Breast epithelium (tissue), 3 donors: ENCODE results near the gene EIF3A.

Experiments
- POLR2A ChIP-seq: fragments of 450-650 bp; IDR thresholded peaks from one replicate; pipeline ENCODE4 v1.6.1; 2016; ENCODE audit warnings: antibody characterized with exemption, mild to moderate bottlenecking, moderate library complexity
- POLR2AphosphoS5 ChIP-seq, 3 donors: sonication (generic); formaldehyde crosslinking; IDR thresholded peaks; one replicate each; pipeline ENCODE4 v1.6.1; 2017; ENCODE audit warnings: antibody characterized with exemption in 3 of 3
- TF ChIP-seq, protein P1 (sequence below), 3 donors: fragments of 450-650 bp; IDR thresholded peaks; one replicate each; pipeline ENCODE4 v1.5.1; 2016 to 2017; ENCODE audit warnings: antibody characterized with exemption in 3 of 3, mild to moderate bottlenecking in 3 of 3, moderate library complexity in 3 of 3

DNA sequence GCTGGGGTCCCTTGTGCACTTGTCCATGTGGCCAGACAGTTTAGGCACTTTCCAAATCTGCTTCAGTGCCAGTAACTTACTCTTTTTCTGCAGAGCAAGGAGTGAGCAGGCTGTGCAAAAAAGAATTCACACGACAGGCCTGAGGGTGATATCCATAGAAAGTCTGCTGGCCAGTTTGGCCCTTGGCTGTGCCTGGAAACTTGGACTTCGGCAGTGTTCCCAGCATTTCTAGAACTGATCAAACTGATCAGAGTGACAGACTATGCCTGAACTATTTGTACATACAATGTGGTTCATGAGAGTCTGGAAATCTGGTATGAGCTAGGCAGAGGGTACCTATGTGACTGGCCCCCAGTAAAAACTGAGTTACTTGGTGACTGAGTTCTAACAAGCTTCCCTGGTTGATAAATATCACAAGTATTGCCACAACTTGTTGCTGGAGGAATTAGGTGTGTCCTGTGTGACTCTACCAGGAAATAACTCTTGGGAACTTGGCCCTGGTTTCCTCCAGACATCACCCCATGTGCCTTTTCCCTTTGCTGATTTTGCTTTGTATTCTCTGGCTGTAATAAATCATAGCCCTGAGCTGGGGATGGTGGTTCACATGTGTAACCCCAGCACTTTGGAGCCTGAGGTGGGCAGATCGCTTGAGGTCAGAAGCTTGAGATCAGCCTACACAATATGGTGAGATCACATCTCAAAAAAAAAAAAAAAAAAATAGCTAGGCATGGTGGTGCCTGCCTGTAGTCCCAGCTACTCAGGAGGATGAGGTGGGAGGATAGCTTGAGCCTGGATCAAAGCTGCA lies 20.0 kb upstream of the EIF3A start:
- TF ChIP-seq, protein P1, sequence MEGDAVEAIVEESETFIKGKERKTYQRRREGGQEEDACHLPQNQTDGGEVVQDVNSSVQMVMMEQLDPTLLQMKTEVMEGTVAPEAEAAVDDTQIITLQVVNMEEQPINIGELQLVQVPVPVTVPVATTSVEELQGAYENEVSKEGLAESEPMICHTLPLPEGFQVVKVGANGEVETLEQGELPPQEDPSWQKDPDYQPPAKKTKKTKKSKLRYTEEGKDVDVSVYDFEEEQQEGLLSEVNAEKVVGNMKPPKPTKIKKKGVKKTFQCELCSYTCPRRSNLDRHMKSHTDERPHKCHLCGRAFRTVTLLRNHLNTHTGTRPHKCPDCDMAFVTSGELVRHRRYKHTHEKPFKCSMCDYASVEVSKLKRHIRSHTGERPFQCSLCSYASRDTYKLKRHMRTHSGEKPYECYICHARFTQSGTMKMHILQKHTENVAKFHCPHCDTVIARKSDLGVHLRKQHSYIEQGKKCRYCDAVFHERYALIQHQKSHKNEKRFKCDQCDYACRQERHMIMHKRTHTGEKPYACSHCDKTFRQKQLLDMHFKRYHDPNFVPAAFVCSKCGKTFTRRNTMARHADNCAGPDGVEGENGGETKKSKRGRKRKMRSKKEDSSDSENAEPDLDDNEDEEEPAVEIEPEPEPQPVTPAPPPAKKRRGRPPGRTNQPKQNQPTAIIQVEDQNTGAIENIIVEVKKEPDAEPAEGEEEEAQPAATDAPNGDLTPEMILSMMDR (IDR thresholded peaks at IDR 0.05): no peak
- no peak for TF ChIP-seq POLR2A
- peak in 1 of 3 donors; percentile 15 for TF ChIP-seq POLR2AphosphoS5 (IDR thresholded peaks at IDR 0.05)
